Urothelium cell line (cell line): ENCODE results near the gene NOP58.
A peak's percentile ranks its signal among the peaks of the same experiment; 100 is the strongest.
"Not testable (repeated sequence)": the region's sequence is repeated elsewhere in the genome, so short reads cannot be mapped to it uniquely, and the experiment has no call there.

Experiments
- DNase-seq: peaks from one replicate; pipeline ENCODE4 v3.0.0; 2011; ENCODE audit warnings: low spot score, mixed read lengths
- FAIRE-seq: peaks from 2 replicates; lab custom pipeline; 2011; peaks lifted over from hg19 to GRCh38; lab: Jason Lieb, UNC

NOP58 gene

DNA sequence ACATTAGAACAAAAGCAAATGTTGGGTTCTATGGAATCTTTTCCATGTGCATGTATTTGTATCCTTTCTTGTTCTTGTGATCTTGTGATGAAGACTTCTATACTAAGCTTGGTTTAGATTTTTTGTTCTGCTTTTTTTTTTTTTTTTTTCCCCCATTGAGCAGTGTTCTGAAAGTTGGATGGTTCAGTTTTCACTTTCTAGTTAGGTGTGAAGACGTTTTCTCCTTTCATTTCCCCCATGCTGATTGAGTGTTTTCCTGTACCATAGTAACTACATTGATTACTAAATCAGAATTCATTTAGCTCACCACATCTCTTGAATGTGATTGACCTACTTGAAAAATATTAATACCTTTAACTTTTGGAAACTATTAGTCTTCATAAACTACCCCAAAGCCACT is 34.1 kb downstream of the NOP58 start:
- DNase-seq (no peak), FAIRE-seq (no peak)

- FAIRE-seq (no peak), DNase-seq (no peak)
These were observed 40.5 kb downstream of the NOP58 start for GRCh38 chr2:202306034-202306433.

- FAIRE-seq (no peak), DNase-seq (no peak)
These were observed 42.1 kb downstream of the NOP58 start for GRCh38 chr2:202307690-202308089.

DNA sequence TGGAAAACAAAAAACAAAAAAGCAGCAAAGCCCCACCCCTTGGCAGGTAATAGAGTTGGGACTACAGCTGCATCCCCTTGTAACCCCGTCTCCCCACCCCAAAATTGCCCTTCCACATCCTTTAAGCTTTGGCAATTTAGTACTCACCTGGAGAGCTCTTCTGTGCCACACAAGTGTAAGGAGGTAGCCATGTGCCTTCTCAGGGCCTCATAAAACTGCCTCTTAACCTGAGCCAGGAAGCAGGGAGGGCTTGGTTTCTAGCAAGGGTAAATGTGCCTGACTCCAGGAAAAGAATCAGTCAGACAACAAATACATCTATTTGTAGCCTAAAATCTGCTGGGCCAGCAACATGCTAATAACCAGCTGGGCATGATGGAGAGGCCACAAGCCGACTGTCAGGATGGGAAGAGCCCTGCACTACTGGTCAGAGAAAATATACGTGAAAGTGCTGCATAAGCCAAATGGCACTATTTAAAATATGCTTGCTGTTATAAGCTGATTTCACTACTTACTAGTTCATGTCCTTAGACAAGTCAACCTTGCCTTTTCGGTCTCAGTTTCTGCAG is 46.3 kb downstream of the NOP58 start:
- FAIRE-seq: no peak
- no peak for DNase-seq

DNA sequence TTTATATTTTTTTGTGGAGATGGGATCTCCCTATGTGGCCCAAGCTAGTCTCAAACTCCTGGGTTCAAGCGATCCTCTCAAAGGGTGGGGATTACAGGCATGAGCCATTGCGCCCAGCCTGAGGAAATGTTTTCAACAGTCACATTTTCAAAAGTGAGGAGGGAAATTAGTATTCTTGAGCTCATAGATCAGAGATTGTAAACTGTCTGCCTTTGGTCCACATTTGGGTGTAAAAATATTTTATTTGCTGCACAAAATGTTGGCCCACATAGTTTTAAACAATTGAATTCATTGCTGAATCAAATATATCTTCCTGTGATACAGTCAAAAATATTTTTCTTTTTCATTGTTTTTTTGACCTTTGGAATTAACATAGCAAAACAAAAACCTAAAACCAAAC is 48.6 kb downstream of the NOP58 start:
- DNase-seq: no peak
- no peak for FAIRE-seq

GRCh38 chr2:202317080-202317857 is 51.7 kb downstream of the NOP58 start:
- no peak for FAIRE-seq

GRCh38 chr2:202320362-202320761 is 54.8 kb downstream of the NOP58 start:
- not testable (repeated sequence) for DNase-seq

More at GRCh38 chr2:202317080-202317857, 51.7 kb downstream of the NOP58 start:
- DNase-seq: peak; percentile 83

GRCh38 chr2:202322435-202322834 is 56.9 kb downstream of the NOP58 start:
- no peak for DNase-seq
- FAIRE-seq: no peak

More at GRCh38 chr2:202320362-202320761, 54.8 kb downstream of the NOP58 start:
- FAIRE-seq: not testable (repeated sequence)

GRCh38 chr2:202327858-202328257 is 62.3 kb downstream of the NOP58 start:
- no peak for FAIRE-seq
- no peak for DNase-seq

DNA sequence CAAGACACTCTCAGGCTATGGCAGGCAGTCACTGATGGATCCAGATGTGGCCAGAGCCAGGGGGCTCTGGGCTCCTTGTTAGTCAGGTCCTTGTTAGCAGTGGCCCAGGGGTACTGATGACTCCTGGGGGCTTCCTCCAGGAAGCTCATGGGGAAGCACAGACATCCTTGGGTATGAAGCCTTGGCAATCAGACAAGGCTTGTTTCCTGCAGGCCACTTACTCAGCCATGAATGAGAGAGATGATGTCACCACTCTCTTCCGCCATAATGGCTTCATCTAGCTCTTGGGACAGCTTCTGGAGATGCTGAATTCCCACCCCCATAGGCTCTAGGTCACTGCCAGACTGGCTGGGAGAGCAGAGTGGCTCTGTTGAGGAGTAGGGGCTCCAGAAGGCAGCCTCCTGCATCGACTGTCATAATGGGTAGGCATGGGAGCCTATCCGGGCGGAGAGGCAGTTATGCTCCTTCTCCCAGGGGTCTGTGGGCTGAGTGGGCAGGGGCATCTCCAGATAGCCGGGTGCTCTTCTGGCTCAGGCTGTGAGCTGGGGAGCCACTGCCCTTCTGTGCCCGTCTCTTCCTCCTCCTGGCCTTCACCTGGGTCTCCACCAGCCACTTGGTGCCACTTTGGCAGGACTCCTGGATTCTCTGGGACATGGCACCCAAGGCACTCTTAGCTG is 70.4 kb downstream of the NOP58 start:
- no peak for FAIRE-seq
- no peak for DNase-seq

GRCh38 chr2:202337151-202337550 is 71.6 kb downstream of the NOP58 start:
- no peak for FAIRE-seq

DNA sequence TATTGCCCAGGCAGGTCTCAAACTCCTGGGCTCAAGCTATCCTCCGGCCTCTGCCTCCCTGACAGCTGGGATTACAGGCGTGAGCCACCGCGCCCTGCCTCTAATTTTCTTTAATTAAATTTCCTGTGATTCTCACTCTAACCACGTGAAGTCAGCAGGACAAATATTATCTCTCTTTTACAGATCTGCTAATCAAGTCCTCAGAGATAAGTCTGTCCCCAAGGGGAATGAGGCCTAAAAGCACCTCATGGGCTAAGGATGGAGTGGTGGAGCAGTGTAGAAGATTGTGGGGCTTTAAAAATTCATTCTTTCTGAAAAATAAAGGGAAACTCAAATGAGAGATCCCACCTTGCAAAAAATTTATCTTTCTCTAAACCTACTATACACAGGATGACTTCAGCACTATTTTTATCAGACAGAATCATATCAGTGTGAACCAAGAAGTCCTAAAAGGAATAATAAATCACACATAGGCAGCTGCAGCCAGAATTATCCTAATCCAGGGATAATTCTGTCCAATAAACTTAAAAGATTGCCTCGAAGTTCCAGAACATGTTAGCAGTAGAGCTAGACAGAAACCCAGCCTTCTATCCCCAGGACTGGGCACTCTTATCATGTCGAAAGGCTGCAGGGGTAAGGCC is 72.3 kb downstream of the NOP58 start:
- DNase-seq: no peak
- FAIRE-seq: no peak

More at GRCh38 chr2:202337151-202337550, 71.6 kb downstream of the NOP58 start:
- no peak for DNase-seq

GRCh38 chr2:202339071-202339870 is 73.7 kb downstream of the NOP58 start:
- FAIRE-seq (no peak), DNase-seq (no peak)

DNA sequence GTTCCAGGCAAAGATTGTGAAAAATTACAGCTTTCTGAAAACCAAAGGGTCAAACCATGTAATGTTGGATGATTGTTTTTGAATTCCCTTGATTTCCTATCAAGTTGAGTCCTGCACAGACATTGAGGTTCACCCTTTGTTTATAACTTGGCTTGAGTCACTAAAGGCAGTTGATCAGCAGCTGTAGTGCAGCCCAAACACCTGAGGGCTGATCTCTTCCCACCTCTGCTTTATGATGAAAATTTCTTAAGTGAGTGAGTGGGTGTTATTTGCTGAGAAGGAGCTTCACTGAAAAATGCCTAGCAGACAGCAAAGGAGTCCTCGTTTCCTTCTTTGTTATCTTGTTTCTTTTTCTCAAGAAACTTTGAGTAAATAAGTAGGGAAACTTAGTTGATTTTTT is 78.6 kb downstream of the NOP58 start:
- FAIRE-seq (no peak), DNase-seq (no peak)

GRCh38 chr2:202346180-202346579 is 80.6 kb downstream of the NOP58 start:
- DNase-seq (no peak), FAIRE-seq (no peak)
